ENCODE data around the gene MAP7D2.

MAP7D2 gene

DNA sequence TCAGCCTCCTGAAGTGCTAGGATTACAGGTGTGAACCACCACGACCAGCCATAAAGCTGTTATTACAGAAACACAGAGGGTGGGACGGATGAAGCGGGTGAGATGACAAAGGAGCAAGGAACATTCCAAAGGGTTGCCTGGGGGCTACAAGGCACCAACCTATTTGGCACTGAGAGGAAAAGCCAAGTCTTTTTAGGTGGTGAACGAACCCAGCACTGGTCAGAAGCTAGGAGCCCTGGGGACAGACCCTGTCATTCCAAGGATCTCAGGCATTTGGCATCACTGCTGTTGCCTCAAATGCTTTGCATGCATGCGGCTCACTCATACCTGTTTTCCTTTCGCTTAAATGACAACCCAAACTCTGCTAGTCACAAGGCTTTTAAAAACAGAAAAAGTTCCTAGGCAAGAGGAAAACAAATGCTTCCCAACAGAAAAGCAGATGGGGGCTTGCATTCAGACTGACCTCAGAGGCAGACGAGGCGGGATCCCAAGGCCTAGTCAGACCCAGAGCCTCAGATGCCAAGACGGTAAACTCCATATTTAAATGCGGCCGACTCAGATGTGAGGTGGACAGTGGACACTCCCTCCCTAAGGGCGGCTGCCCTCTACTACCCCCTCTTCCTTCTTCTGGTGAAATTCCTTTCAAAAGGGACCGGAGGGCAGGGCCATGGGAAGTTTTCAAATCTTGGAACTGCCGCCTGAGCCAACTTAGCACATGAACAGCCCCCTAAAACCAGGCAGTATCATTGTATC, 4.5 kb downstream of the MAP7D2 start:
- no peak for DNase-seq

DNA sequence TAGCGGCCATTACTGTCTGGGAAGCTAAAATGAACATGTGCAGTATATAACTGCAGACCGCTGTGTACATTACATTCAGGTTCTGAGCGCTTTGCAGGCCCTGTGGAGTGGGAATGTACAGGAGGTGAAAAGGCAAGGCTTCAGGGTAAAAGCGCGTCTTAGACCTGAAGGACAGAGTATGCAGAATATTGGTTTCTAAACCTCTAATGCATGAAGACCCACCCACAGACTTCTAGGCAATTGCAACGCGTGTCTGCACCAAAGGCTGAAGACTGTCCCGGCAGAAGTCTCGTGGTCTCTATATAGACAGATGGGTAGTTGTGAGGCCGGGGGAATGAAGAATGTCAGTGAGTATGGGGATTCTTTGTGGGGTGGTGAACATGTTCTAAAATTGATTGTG, 5.4 kb downstream of the MAP7D2 start:
- DNase-seq, result no peak

GRCh38 chrX:20101934-20102581, 14.6 kb downstream of the MAP7D2 start:
- no peak for DNase-seq

DNA sequence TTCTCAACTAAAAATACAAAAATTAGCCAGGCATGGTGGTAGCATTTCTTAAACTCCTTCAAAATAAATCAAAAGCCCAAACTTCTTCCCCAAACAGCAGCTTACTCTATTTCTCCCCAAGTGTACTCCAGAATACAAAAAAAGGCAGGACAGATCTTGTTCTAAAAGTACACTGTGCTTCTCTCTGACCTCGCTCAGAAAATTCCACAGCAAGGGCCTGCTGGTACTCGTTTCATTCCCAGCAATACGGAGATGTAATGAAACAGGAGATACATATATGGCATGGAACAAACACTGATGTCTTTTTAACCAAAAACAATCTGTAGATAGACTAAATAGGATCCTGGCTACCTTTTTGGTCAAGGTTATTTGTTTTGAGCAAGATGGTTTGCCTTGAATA, 25.2 kb downstream of the MAP7D2 start:
- DNase-seq, result no peak

DNA sequence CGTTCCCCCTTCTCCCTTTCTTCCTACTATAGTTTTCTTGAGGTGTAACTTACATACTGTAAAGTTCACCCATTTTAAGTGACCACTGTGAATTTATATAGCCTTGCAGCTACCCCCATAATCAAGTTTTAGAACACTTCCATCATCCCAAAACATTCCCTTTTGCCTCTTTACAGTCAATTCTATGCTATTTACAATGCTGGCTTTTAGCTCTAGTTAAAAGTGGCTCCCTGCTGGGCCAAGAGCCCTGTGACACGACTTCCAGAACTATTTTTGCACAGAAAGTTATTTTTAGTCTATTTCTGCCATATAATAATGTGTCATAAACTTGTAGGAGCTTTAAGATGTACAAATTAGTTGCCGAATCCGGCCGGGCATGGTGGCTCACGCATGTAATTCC, 26.9 kb downstream of the MAP7D2 start:
- no peak for DNase-seq

- no peak for DNase-seq
These were observed 36.4 kb downstream of the MAP7D2 start for GRCh38 chrX:20080277-20080676.

DNA sequence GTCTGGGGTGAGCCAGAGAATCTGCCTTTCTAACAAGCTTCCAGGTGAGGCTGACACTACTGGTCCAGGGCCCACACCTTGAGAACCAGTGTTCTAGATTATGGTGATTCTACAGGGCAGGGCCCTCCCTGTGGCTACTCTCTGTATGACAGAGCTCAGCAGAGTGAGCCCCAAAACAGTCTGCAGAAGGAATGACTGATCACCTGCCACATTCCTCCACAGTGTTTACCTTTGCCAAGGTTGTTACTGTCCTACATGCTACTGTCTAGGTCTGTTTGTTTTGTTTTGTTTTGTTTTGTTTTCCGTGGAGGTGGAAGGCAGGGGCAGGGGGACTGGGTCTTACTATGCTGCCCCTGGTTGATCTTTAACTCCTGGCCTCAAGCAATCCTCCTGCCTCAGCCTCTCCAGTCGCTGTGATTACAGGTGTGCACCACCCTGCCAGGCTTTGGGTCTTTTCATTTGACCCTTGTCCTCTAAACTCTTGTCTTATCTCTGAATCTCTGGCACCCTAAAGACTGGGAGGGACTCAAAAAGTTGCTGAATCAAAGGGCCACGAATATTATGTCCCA, 45.1 kb downstream of the MAP7D2 start:
- no peak for DNase-seq

GRCh38 chrX:20067709-20068561, 48.8 kb downstream of the MAP7D2 start:
- DNase-seq, result peak; percentile 6

DNA sequence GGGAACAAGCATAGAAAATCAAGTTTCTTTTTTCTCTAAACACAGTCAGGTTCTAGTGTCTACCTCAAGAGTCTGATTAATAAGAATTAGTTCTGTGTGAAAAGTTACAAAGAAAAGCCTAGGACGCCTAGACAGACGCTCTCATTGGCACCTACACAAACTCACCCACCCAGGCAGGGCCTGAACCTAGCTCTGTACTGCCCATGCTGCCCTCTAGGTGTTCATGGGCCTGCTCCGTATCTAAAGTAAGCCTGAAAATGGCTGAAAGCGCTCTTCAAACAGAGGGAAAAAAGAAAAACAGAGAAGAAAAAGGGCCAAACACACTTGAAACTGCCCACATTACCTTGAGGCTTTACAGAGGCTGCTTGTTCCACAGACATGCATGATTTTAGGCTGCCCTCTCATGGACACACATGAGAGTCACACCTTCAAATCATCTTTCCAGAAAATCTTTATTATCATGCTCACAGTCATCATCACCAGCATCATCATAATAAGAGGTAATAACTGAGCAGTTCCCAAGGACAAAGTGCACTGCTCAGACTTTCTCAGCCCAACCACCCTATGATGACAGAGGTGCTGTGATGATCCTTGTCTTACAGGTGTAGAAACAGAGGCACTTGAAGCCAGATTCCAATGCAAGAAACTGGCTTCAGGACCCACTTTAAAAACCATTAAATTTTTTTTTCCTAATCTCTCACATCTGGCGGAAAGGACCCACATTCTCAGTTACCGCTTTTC, 49.6 kb downstream of the MAP7D2 start:
- DNase-seq, result no peak

DNA sequence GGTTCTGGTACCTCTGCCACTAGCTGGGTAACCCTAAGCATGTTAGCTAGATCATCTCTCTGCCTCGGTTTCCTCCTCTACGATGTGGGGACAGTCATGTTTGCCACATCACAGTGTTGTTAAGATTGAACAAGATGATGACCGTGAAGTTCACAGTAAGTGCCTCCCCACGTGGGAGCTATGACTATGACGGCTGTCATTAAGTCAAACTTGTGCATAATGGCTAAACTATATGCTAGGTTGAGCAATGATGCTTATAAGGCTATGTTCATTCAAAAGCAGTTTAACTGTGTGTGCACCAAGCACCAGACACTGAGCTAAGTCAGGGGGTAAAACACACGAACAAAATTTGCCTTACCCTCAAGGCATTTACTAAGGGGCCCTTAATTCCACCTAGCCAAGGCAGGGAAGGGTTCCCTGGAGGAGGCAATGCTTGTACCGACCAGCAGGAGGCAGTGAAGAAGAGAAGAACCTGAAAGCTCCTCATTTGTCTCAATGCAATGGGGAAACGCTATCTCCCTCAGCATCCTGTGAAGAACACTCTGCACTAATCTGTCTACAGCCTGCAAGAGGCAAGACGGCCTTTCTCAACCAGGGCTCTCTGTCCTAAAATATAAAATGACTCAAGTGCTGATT, 52.9 kb downstream of the MAP7D2 start:
- DNase-seq, result no peak

GRCh38 chrX:20063153-20063552, 53.6 kb downstream of the MAP7D2 start:
- no peak for DNase-seq

GRCh38 chrX:20061855-20062254, 54.9 kb downstream of the MAP7D2 start:
- no peak for DNase-seq

GRCh38 chrX:20060961-20061748, 55.6 kb downstream of the MAP7D2 start:
- peak; percentile 74 for DNase-seq

DNA sequence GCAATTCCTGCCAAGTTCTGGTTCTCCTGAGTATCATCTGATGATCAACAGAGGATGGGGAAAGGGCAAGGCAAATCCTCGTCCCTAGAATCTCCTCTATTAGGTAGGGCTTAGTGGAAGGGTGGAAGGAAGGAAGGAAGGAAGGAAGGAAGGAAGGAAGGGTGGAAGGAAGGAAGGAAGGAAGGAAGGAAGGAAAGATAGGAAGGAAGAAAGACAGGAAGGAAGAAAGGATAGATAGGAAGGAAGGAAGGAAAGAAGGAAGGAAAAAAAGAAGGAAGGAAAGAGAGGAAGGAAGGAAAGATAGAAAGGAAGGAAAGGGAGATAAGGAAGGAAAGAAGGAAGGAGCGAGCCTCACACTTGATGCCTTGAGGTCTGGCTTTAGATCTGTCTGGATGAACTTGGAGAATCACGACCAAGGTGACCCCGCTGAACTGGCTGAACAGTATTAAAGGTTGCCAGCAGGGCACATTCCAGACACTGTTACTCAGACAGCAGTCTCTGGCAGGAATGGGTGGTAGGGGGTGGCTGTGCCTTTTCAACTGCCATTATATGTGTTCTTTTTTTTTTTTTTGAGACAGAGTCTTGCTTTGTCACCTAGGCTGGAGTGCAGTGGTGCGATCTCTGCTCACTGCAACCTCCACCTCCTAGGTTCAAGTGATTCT, 57.1 kb downstream of the MAP7D2 start:
- DNase-seq, result no peak

DNA sequence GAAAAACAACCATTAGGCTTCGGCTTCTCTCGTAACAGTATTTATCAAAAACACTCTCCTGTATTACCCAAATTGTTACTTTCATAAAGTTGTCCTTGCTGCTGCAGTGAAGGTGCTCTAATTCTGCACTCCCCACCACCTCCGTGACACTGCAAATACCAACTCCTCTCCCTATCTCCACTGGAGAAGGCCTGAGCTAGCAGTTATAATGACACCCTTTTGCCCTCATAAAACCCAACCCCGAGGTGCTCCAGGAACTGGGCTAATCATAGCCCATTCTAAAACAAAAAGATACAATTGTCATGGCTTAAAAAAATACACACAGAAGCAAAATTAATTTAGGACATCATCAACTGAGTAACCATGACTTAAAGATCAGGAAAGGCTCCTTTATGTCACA, 59.2 kb downstream of the MAP7D2 start:
- DNase-seq, result no peak

DNA sequence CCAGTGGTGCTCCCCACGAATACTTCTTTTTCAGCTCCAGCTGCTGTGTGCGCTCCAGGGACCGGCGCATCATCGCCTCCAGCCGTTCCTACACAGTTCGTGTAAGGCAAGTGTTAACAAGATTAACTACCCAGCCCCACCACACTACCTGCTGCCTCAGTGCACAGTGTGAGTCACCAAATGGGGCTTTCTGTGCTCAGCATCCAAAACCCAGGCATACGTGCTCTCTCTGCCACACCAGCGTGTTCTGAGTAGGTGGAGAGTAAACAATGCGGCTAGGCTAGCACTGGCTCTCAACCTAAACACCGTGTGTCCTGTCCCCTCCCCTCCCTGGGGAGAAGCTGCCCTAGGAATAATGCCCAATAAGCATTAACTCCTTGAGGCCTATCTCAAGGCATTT, 60.0 kb downstream of the MAP7D2 start:
- no peak for DNase-seq

DNA sequence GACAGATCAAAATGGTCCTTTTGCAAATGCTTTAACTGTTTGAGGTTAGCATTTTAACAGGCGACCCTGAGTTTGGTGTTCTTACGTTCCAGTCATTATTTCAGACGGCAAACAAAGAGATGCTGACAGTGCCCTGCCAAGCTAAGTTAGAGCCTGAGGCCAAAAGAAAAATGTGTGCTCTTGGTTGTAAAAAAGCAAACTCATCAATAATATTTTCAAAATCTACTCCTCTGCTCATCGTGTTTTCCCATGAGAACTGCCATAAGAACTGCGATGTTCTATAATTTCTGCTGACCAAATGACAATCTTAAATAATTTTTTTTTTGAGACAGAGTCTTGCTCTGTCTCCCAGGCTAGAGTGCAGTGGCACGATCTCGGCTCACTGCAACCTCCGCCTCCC, 63.2 kb downstream of the MAP7D2 start:
- DNase-seq, result no peak

GRCh38 chrX:20046864-20047263, 69.8 kb downstream of the MAP7D2 start:
- DNase-seq, result no peak

GRCh38 chrX:20046223-20046622, 70.5 kb downstream of the MAP7D2 start:
- DNase-seq, result no peak

- no peak for DNase-seq
These were observed 74.5 kb downstream of the MAP7D2 start for GRCh38 chrX:20042221-20042620.

GRCh38 chrX:20038966-20039365, 77.7 kb downstream of the MAP7D2 start:
- DNase-seq, result no peak
